Smooth muscle cell of the pulmonary artery (primary cell): ENCODE results near the gene OR52A1. TPM values are rescaled to one million over a fixed set of nuclear protein-coding genes. Genes with fewer than 3 reads are reported as not detected.

Experiments used
- total RNA-seq: library from RNA; depleted of rRNA; stranded (reverse); fragments of >200 nt; gene quantifications from 2 replicates; pipeline ENCODE4 v1.2.3, GENCODE V29; 2014

The OR52A1 gene
- not detected in 2 replicates for total RNA-seq

DNA sequence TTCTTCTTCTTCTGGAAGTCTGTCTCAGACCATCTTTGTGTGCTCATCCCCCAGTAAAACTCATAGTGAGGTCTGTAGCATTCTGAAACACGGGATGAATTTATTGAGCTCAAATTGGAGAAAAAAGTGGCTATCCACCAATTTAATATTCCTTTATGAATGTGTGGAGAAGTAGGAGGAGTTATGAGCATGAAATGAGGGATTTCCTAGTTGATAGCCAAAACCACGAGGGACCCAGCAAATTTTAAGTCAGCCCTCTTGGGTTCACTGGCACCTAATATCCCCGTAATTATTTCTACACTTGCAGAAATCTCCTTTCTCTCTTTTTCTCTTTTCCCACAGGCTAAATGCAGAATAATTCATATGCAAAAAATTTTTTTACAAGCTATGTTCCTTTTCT, at the start of gene OR52A1:
Gene OR52A1 (minus strand): TSS at position 101 of the 400 bp plus-strand sequence. CDS start 2,388 bp downstream, outside the sequence.

GRCh38 chr11:5200582-5200981, 46.0 kb upstream of the OR52A1 start, which contains the start of gene OR51V1:
TSS of gene OR51V1 (minus strand) at chr11:5200682. CDS start at chr11:5200682, 0 bp downstream.

GRCh38 chr11:5137996-5138395, 16.6 kb downstream of the OR52A1 start, which contains the start of gene OR52A5:
TSS of gene OR52A5 (minus strand) at chr11:5138356. CDS start at chr11:5132642, 5,714 bp downstream.

Other genes starting within 250 kb of the OR52A1 start
- gene OR51G2, start 235.4 kb downstream of the OR52A1 start, total RNA-seq = not detected in 2 replicates
- not detected in 2 replicates for gene OR51G1, start 230.4 kb downstream of the OR52A1 start, total RNA-seq
- gene OR51A4, start 207.2 kb downstream of the OR52A1 start, total RNA-seq = not detected in 2 replicates
- gene OR51A2, start 199.0 kb downstream of the OR52A1 start, total RNA-seq = not detected in 2 replicates
- not detected in 2 replicates for gene OR51L1, start 159.9 kb downstream of the OR52A1 start, total RNA-seq
- not detected in 2 replicates for gene OR52J3, start 108.2 kb downstream of the OR52A1 start, total RNA-seq
- gene OR52E2, start 95.1 kb downstream of the OR52A1 start, total RNA-seq = not detected in 2 replicates
- not detected in 2 replicates for gene OR52E1, start 85.2 kb downstream of the OR52A1 start, total RNA-seq
- not detected in 2 replicates for gene OR52A5, start 16.4 kb downstream of the OR52A1 start, total RNA-seq
- gene OR51V1, start 45.9 kb upstream of the OR52A1 start, total RNA-seq = not detected in 2 replicates
- not detected in 2 replicates for gene HBB, start 72.3 kb upstream of the OR52A1 start, total RNA-seq
- 0.33 and 0.36 TPM in 2 replicates for gene HBD, start 79.7 kb upstream of the OR52A1 start, total RNA-seq
- gene HBG1, start 95.1 kb upstream of the OR52A1 start, total RNA-seq = not detected in 2 replicates
- not detected in 2 replicates for gene HBG2, start 100.0 kb upstream of the OR52A1 start, total RNA-seq
- gene HBE1, start 115.2 kb upstream of the OR52A1 start, total RNA-seq = not detected in 2 replicates
- gene OR51B4, start 147.2 kb upstream of the OR52A1 start, total RNA-seq = 0.20 TPM in 1 of 2 replicates, not detected in the other
- 0.13 TPM in 2 replicates for gene OR51B2, start 169.5 kb upstream of the OR52A1 start, total RNA-seq
- gene OR51B5, start 188.8 kb upstream of the OR52A1 start, total RNA-seq = 0.13 and 0.17 TPM in 2 replicates
- gene OR51B6, start 196.8 kb upstream of the OR52A1 start, total RNA-seq = not detected in 2 replicates
- gene OR51M1, start 229.1 kb upstream of the OR52A1 start, total RNA-seq = not detected in 2 replicates